Testis (tissue), 3 donors: ENCODE results near the gene CA9. TPM values are rescaled to one million over a fixed set of nuclear protein-coding genes. Genes with fewer than 3 reads are reported as not detected.
A peak's percentile ranks its signal among the peaks of the same experiment; 100 is the strongest.

Source experiments
- DNase-seq: peaks from one replicate; pipeline ENCODE4 v3.0.0-alpha.2; 2019
- H3K27ac ChIP-seq, 2 donors: fragments of 200-600 bp; sonication (generic); one replicate each; pipeline ENCODE4 v1.5.1; 2019
- H3K27me3 ChIP-seq: fragments of 200-600 bp; sonication (generic); one replicate; pipeline ENCODE4 v1.5.1; 2019
- H3K36me3 ChIP-seq: fragments of 200-600 bp; sonication (generic); one replicate; pipeline ENCODE4 v1.5.1; 2017; ENCODE audit warnings: low read depth; ENCODE audit errors: missing control alignments
- H3K4me1 ChIP-seq: fragments of 200-600 bp; sonication (generic); one replicate; pipeline ENCODE4 v1.5.1; 2019
- H3K4me3 ChIP-seq, 2 donors: fragments of 200-600 bp; sonication (generic); one replicate each; pipeline ENCODE4 v1.5.1; 2017 to 2019
- H3K9me3 ChIP-seq: fragments of 200-600 bp; sonication (generic); one replicate; pipeline ENCODE4 v1.5.1; 2017
- POLR2A ChIP-seq: fragments of 450-650 bp; IDR thresholded peaks from one replicate; pipeline ENCODE4 v1.6.1; 2017; ENCODE audit warnings: antibody characterized with exemption, mild to moderate bottlenecking, moderate library complexity
- WGBS, 2 donors: methylation state at CpG; one replicate each; pipeline ENCODE4 v1.1.5; 2018; 5-methylcytosine and 5-hydroxymethylcytosine counted together
- intact Hi-C: fragments of 100-400 bp; cut with DNase I; formaldehyde crosslinking; loops from one replicate; pipeline ENCODE4 v1.15.1; 2023; ENCODE audit warnings: low total_unique reads
- polyA plus RNA-seq: library from polyadenylated mRNA; stranded (reverse); fragments of 350-450 nt; fragmentation: Illumina TruSeq; extraction: RNeasy Lipid Tissue Mini Kit (QIAGEN cat#74804); gene quantifications from one replicate; pipeline ENCODE4 v1.2.3, GENCODE V29; 2014; ENCODE audit warnings: low read depth, low replicate concordance; ENCODE audit not compliant: insufficient read depth
- total RNA-seq, 2 donors: library from RNA; depleted of rRNA; stranded (reverse); fragments of >200 nt; gene quantifications; one replicate each; pipeline ENCODE4 v1.2.3, GENCODE V29; 2016
- TF ChIP-seq, protein P1 (sequence below), 3 experiments: fragments of 450-650 bp in 2 of 3; fragments of 200-600 bp in 1 of 3; sonication (generic) in 1 of 3; IDR thresholded peaks; one replicate each; pipeline ENCODE4 v1.5.1; 2016 to 2019; ENCODE audit warnings: antibody characterized with exemption in 3 of 3, mild to moderate bottlenecking in 2 of 3, moderate library complexity in 1 of 3

The CA9 gene
- total and polyA plus RNA-seq, 3 donors from 2014 or later, result 11.0 to 50.5 (median 36.8) TPM

DNA sequence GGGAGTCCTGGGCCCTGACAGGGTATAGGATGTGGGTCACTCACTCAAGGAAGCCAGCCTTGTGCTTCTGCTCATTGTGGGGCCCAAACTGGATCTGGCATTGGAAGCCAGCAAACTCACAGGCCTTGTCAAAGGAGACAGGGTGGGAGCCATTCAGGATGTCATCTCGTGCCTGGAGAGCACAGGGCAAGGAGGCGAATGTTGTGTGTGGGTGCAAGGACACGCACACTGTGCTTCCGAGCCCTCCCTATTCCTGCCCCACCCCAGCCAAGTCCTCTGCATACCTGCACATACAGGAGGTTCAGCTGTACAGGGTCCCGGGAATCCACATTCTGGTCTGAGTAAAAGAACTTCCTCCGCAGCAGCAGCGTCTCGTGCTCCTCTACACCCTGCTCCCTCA is 50.2 kb downstream of the CA9 start:
- no peak for DNase-seq
- intact Hi-C loops, result loop anchor here (10.0 kb wide), 1 partner anchor 59 kb away; the partner anchor contains the start of gene ARHGEF39
- H3K27ac ChIP-seq, result no peak overlapping the region
- H3K9me3 ChIP-seq, result no peaks in the 10 kb centered on the region
- no peaks in the 10 kb centered on the region for H3K27me3 ChIP-seq
- H3K4me1 ChIP-seq, result peaks cover 29% of the 10 kb centered on the region
- TF ChIP-seq, protein P1, sequence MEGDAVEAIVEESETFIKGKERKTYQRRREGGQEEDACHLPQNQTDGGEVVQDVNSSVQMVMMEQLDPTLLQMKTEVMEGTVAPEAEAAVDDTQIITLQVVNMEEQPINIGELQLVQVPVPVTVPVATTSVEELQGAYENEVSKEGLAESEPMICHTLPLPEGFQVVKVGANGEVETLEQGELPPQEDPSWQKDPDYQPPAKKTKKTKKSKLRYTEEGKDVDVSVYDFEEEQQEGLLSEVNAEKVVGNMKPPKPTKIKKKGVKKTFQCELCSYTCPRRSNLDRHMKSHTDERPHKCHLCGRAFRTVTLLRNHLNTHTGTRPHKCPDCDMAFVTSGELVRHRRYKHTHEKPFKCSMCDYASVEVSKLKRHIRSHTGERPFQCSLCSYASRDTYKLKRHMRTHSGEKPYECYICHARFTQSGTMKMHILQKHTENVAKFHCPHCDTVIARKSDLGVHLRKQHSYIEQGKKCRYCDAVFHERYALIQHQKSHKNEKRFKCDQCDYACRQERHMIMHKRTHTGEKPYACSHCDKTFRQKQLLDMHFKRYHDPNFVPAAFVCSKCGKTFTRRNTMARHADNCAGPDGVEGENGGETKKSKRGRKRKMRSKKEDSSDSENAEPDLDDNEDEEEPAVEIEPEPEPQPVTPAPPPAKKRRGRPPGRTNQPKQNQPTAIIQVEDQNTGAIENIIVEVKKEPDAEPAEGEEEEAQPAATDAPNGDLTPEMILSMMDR (IDR thresholded peaks at IDR 0.05), result no peak
- TF ChIP-seq POLR2A, result no peak
- 93 to 97% methylated on average over 8 of the region's 8 CpGs for WGBS, 2 donors
- no peaks in the 10 kb centered on the region for H3K36me3 ChIP-seq
- no peak overlapping the region for H3K4me3 ChIP-seq

DNA sequence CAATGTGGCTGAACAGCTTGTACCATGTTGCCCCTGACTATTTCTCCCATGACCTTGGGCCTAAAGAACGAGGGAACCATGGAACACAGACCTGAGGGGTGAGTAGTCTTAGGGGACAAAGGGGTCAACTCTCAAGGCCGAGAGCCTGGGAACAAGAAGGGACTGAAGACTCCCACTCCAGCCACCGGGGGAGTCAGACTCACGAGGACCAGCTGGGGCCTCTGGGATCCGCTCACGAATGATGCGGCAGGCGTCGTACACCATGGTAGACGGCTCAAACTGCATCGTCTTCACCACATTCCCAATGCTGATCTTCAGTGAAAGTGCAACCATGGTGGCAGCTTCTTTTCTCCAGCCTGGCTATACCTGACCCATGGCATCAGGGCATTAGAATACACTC is 51.6 kb downstream of the CA9 start:
- H3K27ac ChIP-seq, result no peak overlapping the region
- WGBS, 2 donors, result 76 to 77% methylated on average over 11 of the region's 11 CpGs

DNA sequence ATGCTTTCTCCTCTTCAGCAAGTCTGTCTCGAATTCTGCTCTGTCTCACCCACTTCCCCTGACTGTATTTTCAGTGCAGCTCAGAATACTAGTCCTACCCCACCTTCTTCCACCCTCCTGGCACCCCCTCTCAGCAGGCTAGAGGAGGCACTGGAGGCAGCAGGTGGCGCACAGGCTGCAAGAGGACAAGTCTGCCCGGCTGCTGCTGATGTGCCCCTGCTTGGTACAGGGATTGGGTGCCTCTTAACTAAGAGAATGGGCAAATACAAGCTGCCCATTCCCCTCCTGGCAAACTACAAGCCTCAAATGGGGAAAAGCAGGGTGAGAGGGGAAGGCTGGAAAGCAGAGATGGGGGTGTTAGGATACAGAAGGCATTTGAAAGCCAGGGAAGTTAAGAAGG is 53.2 kb downstream of the CA9 start:
- H3K36me3 ChIP-seq, result no peaks in the 10 kb centered on the region
- H3K27ac ChIP-seq, result peak overlapping the region in 1 of 2 donors; percentile 22
- peaks cover 52% of the 10 kb centered on the region for H3K4me1 ChIP-seq
- no peak overlapping the region for H3K4me3 ChIP-seq
- H3K27me3 ChIP-seq, result no peaks in the 10 kb centered on the region
- intact Hi-C loops, result loop anchor here (10.0 kb wide), 1 partner anchor 62 kb away; the partner anchor contains the start of gene ARHGEF39
- H3K9me3 ChIP-seq, result no peaks in the 10 kb centered on the region
- no peak for TF ChIP-seq POLR2A
- TF ChIP-seq, protein P1 (IDR thresholded peaks at IDR 0.05), result no peak
- WGBS, 2 donors, result 48 to 57% methylated on average over 3 of the region's 3 CpGs
- DNase-seq, result no peak

More for the DNA sequence above, 51.6 kb downstream of the CA9 start:
- no peak for DNase-seq
- Histone ChIP-seq H3K9me3 (no peaks in the 10 kb centered on the region), H3K27me3 (no peaks in the 10 kb centered on the region), H3K4me3 (no peak overlapping the region), H3K4me1 (peaks cover 43% of the 10 kb centered on the region), H3K36me3 (no peaks in the 10 kb centered on the region)
- TF ChIP-seq, protein P1 (IDR thresholded peaks at IDR 0.05), result no peak
- TF ChIP-seq POLR2A, result no peak
- intact Hi-C loops, result loop anchor here (10.0 kb wide), 1 partner anchor 61 kb away; the partner anchor contains the start of gene ARHGEF39

DNA sequence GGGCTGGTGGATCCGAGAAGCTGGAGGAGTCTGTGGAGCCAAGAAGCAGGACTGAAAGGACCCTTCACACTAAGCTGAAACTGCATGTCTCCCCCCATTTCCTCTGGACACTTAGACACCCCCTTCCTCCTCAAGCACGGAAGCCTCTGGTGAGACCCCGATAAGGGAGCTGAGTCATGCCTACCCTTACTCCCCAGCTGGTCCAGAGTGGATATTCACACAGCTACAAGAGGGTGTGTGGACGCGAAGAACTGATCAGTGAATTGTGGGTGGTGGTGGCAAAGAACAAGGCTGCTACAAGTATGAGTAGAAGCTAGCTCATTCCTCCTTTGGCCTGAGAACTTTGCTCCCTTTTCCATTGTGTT is 53.9 kb downstream of the CA9 start:
- TF ChIP-seq, protein P1 (IDR thresholded peaks at IDR 0.05), result no peak
- no peak for TF ChIP-seq POLR2A
- Histone ChIP-seq H3K4me3 (no peak overlapping the region), H3K9me3 (no peaks in the 10 kb centered on the region), H3K27ac (peak overlapping the region; percentile 22 to 69), H3K4me1 (peaks cover 52% of the 10 kb centered on the region), H3K27me3 (no peaks in the 10 kb centered on the region), H3K36me3 (no peaks in the 10 kb centered on the region)
- WGBS, 2 donors, result 22 to 28% methylated on average over 4 to 5 of the region's 5 CpGs
- no peak for DNase-seq
- intact Hi-C loops, result loop anchor here (10.0 kb wide), 1 partner anchor 63 kb away; the partner anchor contains the start of gene ARHGEF39
